ENCODE data around the gene NCR2.

The NCR2 gene

DNA sequence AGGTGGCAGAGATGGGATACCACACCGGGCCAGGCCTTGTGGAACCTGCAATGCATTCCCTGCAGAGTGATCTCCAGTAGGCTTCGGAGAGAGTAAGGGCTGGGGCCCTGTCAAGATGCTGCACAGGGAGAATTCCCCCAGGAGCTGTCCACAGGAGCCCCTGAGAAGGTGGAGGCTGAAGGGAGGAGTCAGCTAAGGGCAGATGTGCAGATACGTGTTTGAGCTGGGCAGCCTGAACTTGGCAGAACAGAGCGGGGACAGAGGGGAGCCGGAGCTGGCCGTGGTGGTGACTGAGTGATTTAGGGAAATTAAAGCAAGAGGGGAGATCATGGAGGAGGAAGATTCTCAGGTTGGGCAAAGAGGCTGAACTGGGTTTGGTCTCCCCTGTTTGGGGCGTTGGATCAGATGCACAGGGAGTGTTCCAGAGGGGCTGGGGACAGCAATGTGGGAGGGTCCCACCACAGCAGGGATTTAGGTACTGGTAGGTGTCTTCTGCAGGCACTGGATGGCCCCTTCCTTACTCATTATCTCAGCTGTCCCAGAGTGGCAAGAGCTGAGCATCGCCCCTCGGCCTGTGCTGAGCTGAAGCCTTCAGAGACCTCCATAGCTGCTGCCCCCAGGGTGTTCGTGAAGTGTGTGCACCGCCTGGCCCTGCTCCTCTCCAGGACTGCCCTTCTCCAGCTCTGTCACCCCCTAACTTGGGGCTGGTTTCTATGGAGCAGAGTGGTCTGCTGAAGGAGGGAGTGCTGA lies 3.8 kb upstream of the NCR2 start:
- DNase-seq: no peak

- no peak for DNase-seq
These were observed 3.2 kb upstream of the NCR2 start for GRCh38 chr6:41332241-41332640.

DNA sequence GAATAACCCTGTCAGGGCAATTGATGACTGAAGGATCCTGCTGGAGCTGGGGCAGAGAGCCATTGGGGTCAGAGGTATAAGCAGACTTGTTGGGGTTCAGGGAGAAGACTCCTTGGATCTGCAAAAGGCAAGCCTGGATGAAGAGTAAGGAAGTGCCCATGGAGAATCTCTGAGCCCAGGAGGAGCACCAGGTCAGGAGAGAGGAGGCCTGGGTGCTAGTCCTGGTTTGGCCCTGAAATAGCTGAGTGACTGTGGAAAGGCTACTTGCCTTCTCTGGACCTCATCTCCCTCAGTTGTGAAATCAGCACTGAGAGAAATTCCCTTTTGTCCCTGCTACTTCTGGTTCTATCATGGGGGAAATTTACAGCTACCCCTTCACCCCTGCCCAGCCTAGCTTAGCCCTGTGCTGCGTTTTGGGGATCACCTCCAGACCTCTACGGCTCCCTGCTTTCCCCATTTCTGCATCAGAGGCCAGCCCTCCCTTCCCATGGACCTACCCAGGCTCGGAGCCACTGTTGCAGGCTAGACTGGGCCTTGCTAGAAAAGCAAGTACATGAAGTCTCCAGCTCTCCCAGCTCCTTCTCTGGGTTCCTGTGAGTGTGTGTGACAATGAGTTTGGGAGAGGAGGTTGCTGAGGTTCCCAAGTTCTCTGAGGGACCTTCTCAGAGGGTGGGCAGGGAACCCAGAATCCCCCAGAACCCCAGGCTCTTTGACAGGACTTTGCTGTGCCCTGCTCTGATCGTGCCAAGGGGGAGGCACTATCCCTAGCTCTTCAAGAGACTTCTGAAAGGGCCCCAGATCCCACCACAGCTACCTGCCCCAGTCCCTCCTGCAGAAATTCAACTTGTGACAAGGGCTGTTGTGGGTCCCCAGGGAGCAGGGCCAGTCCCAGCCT lies 2.3 kb upstream of the NCR2 start:
- DNase-seq: no peak

GRCh38 chr6:41334482-41335040 lies 847 bp upstream of the NCR2 start:
- no peak for DNase-seq

DNA sequence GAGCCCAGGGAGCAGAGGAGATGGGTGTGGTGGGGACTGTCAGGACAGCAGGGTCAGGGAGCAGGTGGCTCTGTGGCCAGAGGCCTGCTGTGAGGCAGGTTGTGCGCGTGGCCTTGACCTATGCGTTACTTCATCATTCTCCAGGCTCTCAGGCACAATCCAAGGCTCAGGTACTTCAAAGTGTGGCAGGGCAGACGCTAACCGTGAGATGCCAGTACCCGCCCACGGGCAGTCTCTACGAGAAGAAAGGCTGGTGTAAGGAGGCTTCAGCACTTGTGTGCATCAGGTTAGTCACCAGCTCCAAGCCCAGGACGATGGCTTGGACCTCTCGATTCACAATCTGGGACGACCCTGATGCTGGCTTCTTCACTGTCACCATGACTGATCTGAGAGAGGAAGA lies 535 bp downstream of the NCR2 start:
- no peak for DNase-seq

DNA sequence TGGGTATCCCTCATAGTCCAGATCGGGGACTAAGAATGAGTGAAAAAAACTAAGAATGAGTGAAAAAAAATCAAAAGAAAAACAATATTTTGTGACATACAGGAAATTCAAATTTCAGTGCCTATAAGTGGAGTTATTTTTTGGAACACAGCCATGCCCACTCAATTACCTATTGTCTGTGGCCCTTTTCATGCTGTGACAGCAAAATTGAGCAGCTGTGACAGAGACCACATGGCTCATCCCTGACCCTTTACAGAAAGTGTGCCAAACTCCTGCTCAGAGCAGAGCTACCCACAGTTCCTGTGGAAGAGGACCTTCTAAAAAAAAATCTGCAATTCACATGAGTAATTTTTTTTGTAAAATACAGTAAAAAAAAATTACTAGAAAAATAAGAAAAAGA lies 1.4 kb downstream of the NCR2 start:
- no peak for DNase-seq

GRCh38 chr6:41337709-41338108 lies 2.3 kb downstream of the NCR2 start:
- no peak for DNase-seq

DNA sequence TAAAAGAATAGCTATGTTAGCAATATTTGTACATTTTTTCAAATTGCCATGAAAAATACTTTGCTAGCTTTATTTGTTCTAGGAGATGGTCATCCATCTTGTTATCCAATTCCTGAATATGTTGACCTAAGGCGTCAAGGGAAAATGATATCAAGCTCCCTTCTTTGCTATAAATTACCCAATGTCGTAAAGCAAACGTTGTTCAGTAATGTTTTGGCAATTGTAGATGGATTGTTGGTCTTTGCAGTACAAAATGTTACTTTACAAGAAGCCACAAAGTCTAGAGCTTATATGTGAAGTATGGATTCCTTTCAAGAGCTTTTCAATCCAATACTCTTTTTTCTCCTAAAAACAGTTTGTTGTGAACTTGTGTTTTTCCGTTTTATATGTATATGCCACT lies 3.3 kb downstream of the NCR2 start:
- no peak for DNase-seq

DNA sequence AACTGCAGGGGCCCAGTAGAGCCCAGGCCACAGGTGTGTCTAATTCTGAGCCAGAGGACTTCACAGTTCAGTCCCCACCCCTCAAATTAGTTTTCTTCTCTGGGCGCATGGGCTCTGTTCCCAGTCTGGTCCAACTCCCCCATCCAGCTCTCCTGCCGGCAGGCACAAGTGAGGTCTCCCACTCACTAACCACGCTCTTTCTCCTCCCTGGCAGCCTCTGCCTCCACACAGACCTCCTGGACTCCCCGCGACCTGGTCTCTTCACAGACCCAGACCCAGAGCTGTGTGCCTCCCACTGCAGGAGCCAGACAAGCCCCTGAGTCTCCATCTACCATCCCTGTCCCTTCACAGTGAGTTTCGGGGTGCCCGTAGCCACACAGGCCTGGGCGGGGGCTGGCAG lies 6.2 kb downstream of the NCR2 start:
- DNase-seq: no peak

- no peak for DNase-seq
These were observed 6.8 kb downstream of the NCR2 start for GRCh38 chr6:41342241-41342640.

DNA sequence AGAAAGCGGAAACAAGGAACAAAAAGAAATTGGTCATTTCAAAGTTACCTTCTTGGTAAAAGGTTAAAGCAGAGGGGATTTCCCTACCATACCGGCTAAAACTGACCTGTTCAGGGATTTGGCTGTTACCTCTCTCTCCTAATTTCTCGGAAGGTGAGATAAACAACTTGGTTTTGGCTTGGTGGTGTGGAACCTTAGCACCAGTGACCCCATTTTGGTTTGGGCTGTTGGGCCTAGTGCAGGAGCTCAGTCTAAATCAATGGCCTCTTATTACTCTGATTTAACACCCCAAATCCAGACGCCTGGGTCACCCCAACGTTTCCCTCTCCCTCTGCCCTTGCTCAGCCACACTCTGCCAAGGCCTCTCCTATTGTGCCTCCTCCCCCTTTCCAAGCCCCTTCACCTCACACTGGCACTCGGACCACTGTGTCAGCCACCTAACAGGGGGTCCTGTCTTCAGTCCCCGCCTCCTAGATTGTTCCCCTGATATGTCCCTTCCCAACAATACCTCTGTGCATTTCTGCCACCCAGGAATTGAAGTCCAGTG lies 8.3 kb downstream of the NCR2 start:
- DNase-seq: no peak

DNA sequence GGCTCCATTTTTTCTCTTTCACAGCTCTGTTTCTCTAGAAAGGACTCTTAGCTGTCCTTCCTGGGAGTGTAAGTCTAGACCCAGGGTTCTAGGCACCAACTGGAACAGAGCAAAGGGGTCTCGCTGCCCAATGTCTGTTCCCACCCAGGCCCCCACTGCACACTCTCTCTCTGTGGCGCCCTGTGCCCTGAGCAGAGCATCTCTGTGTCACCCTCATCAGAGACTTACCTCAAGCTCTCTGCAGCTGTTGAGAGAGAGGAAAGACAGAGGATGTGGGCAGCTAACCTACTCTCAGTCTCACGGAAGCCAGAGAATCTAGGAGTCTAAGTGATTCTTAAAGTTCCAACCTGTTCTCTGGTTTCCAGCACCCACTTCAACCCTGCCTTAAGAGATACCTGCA lies 9.5 kb downstream of the NCR2 start:
- no peak for DNase-seq

DNA sequence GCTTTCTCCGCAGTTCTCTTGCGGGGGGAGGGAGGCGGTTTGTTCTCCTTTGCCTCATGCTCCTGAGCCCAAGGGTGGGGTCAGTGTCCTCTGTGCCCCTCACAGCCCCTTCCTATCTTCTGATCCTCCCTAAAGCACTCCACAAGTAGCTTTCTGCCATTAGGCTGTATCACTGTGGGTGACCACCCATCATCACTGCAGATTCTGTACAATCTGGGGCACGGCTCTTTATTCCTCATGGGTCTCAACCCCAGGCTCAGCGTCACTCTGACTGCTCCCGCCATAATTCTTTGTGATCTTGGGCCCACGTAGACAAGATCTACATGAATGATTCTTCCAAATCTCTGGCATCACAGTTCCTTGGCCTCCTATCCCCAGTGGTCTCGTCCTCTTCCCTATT lies 10.5 kb downstream of the NCR2 start:
- DNase-seq: no peak

DNA sequence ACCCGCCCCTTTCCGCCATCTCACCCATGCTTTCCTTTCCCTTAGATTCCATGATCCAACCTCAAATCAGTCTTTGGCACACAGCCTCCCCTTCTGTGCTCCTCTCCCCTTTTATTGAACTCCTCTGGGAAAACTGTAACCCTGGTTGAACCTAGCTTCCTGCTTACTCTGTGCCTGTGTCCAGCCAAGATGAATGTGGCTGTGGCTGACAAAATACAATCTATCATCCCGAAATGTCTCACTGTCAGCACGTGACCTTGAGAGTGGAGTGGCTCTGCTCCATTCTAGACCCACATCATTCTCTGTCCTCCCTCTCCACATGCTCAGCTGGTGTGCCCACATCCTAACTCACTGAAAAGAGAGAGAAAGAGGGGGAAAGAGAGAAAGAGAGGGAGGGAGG lies 11.0 kb downstream of the NCR2 start:
- DNase-seq: no peak

DNA sequence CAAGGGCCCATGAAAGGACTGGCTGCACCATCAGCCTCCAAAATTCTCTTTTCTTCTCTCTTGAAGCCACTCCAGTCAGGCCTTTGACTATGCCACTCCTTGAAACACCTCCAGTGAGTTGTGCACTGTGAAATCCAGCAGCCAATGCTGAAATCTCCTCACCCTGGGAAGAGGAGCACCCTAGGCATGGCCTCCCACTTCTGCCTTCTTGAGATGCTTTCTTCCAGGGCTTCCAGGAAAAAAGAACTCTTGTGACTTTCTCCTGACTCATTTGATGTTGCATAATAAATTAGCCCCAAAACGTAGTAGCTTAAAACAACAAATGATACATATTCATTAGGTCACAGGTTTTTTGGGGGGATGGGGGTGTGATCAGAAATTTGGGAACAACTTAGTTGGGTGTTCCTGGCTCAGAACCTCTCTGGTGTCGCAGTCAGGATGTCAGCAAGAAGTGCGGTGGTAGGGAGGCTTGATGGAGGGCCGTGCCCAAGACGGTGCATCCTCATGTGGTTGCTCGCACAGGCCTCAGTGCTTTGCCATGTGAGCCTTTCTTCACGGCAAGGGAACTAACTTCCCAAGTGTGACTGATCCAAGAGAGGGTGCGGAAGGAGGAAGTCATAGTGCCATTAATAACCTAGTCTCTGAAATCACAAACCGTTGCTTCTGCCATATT lies 12.1 kb downstream of the NCR2 start:
- no peak for DNase-seq

GRCh38 chr6:41348934-41349333 lies 13.5 kb downstream of the NCR2 start:
- no peak for DNase-seq

GRCh38 chr6:41352396-41352795 lies 17.0 kb downstream of the NCR2 start:
- DNase-seq: no peak

- no peak for DNase-seq
These were observed 17.5 kb downstream of the NCR2 start for GRCh38 chr6:41352907-41353306.

DNA sequence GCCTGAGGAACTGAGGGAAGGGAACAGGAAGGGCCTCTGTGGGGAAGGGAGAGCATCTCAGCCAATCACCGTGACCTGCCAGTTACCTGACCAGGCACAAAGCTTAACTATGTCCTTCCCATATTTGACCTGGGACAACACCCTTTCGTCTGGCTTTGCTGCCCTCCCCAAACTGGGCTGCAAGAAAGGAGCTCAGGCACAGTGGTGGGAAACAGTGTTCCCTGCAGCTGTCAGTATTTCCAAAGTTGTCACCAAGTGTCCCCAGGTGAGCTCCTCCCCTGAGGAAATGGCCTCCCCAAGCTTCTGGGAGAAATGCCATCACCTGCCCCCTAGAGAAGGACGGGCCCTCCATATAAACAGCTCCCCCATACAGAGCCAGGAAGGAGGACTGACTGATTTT lies 17.9 kb downstream of the NCR2 start:
- no peak for DNase-seq

DNA sequence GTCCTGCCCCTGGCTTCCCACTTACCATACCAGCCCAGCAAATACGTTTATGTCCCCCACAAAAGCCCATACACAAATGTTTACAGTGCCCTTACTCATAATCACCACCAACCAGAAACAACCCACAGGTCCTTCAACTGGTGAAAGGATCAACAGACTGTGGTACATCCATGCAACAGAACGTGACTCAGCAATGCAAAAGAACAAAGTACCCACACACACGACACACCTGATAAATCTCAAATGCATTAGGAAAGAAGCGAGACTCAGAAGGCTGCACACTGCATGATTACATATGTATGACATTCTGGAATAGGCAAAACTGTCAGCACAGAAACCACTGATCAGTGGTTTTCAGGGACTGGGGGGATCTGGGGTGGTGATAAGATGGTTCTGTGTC lies 20.5 kb downstream of the NCR2 start:
- no peak for DNase-seq

- DNase-seq: no peak
These were observed 21.4 kb downstream of the NCR2 start for GRCh38 chr6:41356825-41357224.

DNA sequence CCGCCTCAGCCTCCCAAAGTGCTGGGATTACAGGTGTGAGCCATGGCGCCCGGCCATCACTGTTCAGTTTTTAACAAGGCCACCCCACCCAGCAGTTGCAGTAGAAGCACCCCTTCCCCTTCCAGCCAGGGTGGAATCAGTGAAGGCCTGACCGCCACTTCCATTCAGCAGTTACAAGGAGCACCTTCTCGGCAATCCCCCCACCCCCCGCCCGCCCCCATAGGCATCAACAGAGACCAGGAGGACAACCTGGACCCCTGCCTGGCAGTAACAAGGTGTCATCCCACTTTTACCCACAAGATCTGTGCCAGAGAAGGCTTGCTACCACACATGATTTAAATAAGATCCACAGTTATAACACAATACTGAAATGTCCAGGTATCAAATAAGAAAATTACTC lies 23.1 kb downstream of the NCR2 start:
- no peak for DNase-seq

- DNase-seq: no peak
These were observed 24.4 kb downstream of the NCR2 start for GRCh38 chr6:41359617-41360313.
